H9 (cell line): ENCODE results near the gene GHITM. TPM values are rescaled to one million over a fixed set of nuclear protein-coding genes. Genes with fewer than 3 reads are reported as not detected.

ENCODE experiments used
- DNase-seq: peaks from one replicate; pipeline ENCODE4 v3.0.0-alpha.2; 2017
- H2AFZ ChIP-seq: one replicate; pipeline ENCODE4 v1.6.1; 2013; ENCODE audit warnings: mild to moderate bottlenecking, low read length, control low read depth, moderate library complexity
- H2AK5ac ChIP-seq: 2 replicates; pipeline ENCODE4 v1.6.1; 2013; ENCODE audit warnings: low read length, control low read depth, mixed read lengths; ENCODE audit not compliant: insufficient read length
- H2BK120ac ChIP-seq: one replicate; pipeline ENCODE4 v1.6.1; 2013; ENCODE audit warnings: low read depth, mild to moderate bottlenecking, low read length, control low read depth, inconsistent platforms; ENCODE audit not compliant: poor library complexity, severe bottlenecking
- H2BK12ac ChIP-seq: 2 replicates; pipeline ENCODE4 v1.6.1; 2013; ENCODE audit warnings: low read length, control low read depth, mixed read lengths, low read depth; ENCODE audit not compliant: insufficient read length
- H2BK15ac ChIP-seq: 2 replicates; pipeline ENCODE4 v1.6.1; 2013; ENCODE audit warnings: low read depth, low read length, control low read depth
- H2BK20ac ChIP-seq: one replicate; pipeline ENCODE4 v1.6.1; 2013; ENCODE audit warnings: low read depth, mild to moderate bottlenecking, low read length, control low read depth, inconsistent platforms; ENCODE audit not compliant: poor library complexity, severe bottlenecking
- H2BK5ac ChIP-seq: 2 replicates; pipeline ENCODE4 v1.6.1; 2013; ENCODE audit warnings: low read length, control low read depth, mixed read lengths; ENCODE audit not compliant: insufficient read length
- H3K14ac ChIP-seq: 2 replicates; pipeline ENCODE4 v1.6.1; 2013; ENCODE audit warnings: low read length, control low read depth; ENCODE audit not compliant: insufficient read depth
- H3K18ac ChIP-seq: 2 replicates; pipeline ENCODE4 v1.6.1; 2013; ENCODE audit warnings: low read depth, mild to moderate bottlenecking, mixed read lengths, low read length, control low read depth; ENCODE audit not compliant: insufficient read length
- H3K23ac ChIP-seq: 2 replicates; pipeline ENCODE4 v1.6.1; 2013; ENCODE audit warnings: low read length, control low read depth, mixed read lengths, low read depth; ENCODE audit not compliant: insufficient read length
- H3K23me2 ChIP-seq: 2 replicates; pipeline ENCODE4 v1.6.1; 2013; ENCODE audit warnings: low read depth, mild to moderate bottlenecking, mixed read lengths, low read length, control low read depth; ENCODE audit not compliant: insufficient read length, poor library complexity, severe bottlenecking
- H3K27ac ChIP-seq: 2 replicates; pipeline ENCODE4 v1.5.1; 2013; ENCODE audit warnings: low read length, control low read depth, mixed read lengths, low read depth; ENCODE audit not compliant: insufficient read length
- H3K27me3 ChIP-seq: 2 replicates; pipeline ENCODE4 v1.6.1; 2013; ENCODE audit warnings: low read length, control low read depth, inconsistent platforms; ENCODE audit not compliant: insufficient read depth
- H3K4ac ChIP-seq: 2 replicates; pipeline ENCODE4 v1.6.1; 2013; ENCODE audit warnings: low read depth, mild to moderate bottlenecking, control low read depth, inconsistent platforms, low read length, moderate library complexity
- H3K4me1 ChIP-seq: 2 replicates; pipeline ENCODE4 v1.6.1; 2013; ENCODE audit warnings: low read length, control low read depth, inconsistent platforms; ENCODE audit not compliant: insufficient read depth
- H3K4me2 ChIP-seq: 2 replicates; pipeline ENCODE4 v1.6.1; 2013; ENCODE audit warnings: low read length, control low read depth, mixed read lengths; ENCODE audit not compliant: insufficient read length, insufficient read depth
- H3K56ac ChIP-seq: 2 replicates; pipeline ENCODE4 v1.6.1; 2013; ENCODE audit warnings: low read depth, mild to moderate bottlenecking, mixed read lengths, low read length, control low read depth; ENCODE audit not compliant: insufficient read length
- H3K79me1 ChIP-seq: 2 replicates; pipeline ENCODE4 v1.6.1; 2013; ENCODE audit warnings: low read depth, mild to moderate bottlenecking, moderate library complexity, low read length, control low read depth, inconsistent platforms; ENCODE audit not compliant: insufficient read depth, poor library complexity, severe bottlenecking
- H3K79me2 ChIP-seq: 2 replicates; pipeline ENCODE4 v1.6.1; 2013; ENCODE audit warnings: low read length, control low read depth, inconsistent platforms; ENCODE audit not compliant: insufficient read depth
- H3K9ac ChIP-seq: 2 replicates; pipeline ENCODE4 v1.6.1; 2013; ENCODE audit warnings: low read length, control low read depth, mixed read lengths; ENCODE audit not compliant: insufficient read length; ENCODE audit errors: extremely low read depth
- H3K9me3 ChIP-seq: one replicate; pipeline ENCODE4 v1.6.1; 2013; ENCODE audit warnings: low read depth, low read length, inconsistent platforms; ENCODE audit not compliant: control insufficient read depth
- H3T11ph ChIP-seq: one replicate; pipeline ENCODE4 v1.6.1; 2013; ENCODE audit warnings: mild to moderate bottlenecking, low read length, control low read depth, inconsistent platforms
- H4K20me1 ChIP-seq: one replicate; pipeline ENCODE4 v1.6.1; 2013; ENCODE audit not compliant: control insufficient read depth, insufficient read length, insufficient read depth
- H4K5ac ChIP-seq: 2 replicates; pipeline ENCODE4 v1.6.1; 2013; ENCODE audit warnings: low read depth, mild to moderate bottlenecking, mixed read lengths, low read length, control low read depth; ENCODE audit not compliant: insufficient read length
- H4K8ac ChIP-seq: replicated peaks from 2 replicates; pipeline ENCODE4 v1.6.1; 2013; ENCODE audit warnings: low read length, control low read depth, mixed read lengths, low read depth; ENCODE audit not compliant: insufficient read length
- H4K91ac ChIP-seq: 2 replicates; pipeline ENCODE4 v1.6.1; 2013; ENCODE audit warnings: low read depth, mild to moderate bottlenecking, moderate library complexity, mixed read lengths, low read length, control low read depth; ENCODE audit not compliant: insufficient read length
- H3K27ac Mint-ChIP-seq, 3 experiments: 2 replicates in 2 of 3; 3 replicates in 1 of 3; pipeline ENCODE4 v1.8.0; 2020 to 2021; ENCODE audit warnings: mixed read lengths in 3 of 3, mild to moderate bottlenecking in 1 of 3, moderate library complexity in 1 of 3
- H3K27me3 Mint-ChIP-seq: 2 replicates; pipeline ENCODE4 v1.8.0; 2021; ENCODE audit warnings: low read depth, mild to moderate bottlenecking, moderate library complexity, mixed read lengths
- H3K36me3 Mint-ChIP-seq, 3 experiments: 2 replicates in 2 of 3; 3 replicates in 1 of 3; pipeline ENCODE4 v1.8.0; 2020 to 2021; ENCODE audit warnings: low read depth in 3 of 3, mixed read lengths in 3 of 3; ENCODE audit not compliant: insufficient read depth in 1 of 3
- H3K4me1 Mint-ChIP-seq, 2 experiments: 2 replicates each; pipeline ENCODE4 v1.8.0; 2020; ENCODE audit warnings: mixed read lengths in 2 of 2
- H3K4me3 Mint-ChIP-seq, 2 experiments: 2 replicates in 1 of 2; 3 replicates in 1 of 2; pipeline ENCODE4 v1.8.0; 2020 to 2021; ENCODE audit warnings: mild to moderate bottlenecking in 2 of 2, mixed read lengths in 2 of 2, moderate library complexity in 1 of 2
- H3K9me3 Mint-ChIP-seq, 2 experiments: 2 replicates in 1 of 2; 3 replicates in 1 of 2; pipeline ENCODE4 v1.8.0; 2020; ENCODE audit warnings: mild to moderate bottlenecking in 2 of 2, mixed read lengths in 2 of 2, moderate library complexity in 1 of 2
- CTCF ChIP-seq: fragments of 200-600 bp; sonication (generic); conservative IDR thresholded peaks from 3 replicates; pipeline ENCODE4 v1.8.0; 2021; ENCODE audit warnings: antibody characterized with exemption, mild to moderate bottlenecking
- WGBS: extraction: QIAGEN DNeasy Blood & Tissue Kit; methylation state at CpG from one replicate; pipeline ENCODE4 v1.1.7; 2013; ENCODE audit warnings: missing lambda C conversion rate, low lambda C conversion rate, mixed read lengths; ENCODE audit not compliant: insufficient read length; ENCODE audit errors: extremely low coverage; 5-methylcytosine and 5-hydroxymethylcytosine counted together
- total RNA-seq: library from RNA; stranded (reverse); gene quantifications from 2 replicates; pipeline ENCODE4 v1.2.1, GENCODE V29; 2021

Gene GHITM
- total RNA-seq, 1 experiment from 2014 or later: 95.6 TPM

DNA sequence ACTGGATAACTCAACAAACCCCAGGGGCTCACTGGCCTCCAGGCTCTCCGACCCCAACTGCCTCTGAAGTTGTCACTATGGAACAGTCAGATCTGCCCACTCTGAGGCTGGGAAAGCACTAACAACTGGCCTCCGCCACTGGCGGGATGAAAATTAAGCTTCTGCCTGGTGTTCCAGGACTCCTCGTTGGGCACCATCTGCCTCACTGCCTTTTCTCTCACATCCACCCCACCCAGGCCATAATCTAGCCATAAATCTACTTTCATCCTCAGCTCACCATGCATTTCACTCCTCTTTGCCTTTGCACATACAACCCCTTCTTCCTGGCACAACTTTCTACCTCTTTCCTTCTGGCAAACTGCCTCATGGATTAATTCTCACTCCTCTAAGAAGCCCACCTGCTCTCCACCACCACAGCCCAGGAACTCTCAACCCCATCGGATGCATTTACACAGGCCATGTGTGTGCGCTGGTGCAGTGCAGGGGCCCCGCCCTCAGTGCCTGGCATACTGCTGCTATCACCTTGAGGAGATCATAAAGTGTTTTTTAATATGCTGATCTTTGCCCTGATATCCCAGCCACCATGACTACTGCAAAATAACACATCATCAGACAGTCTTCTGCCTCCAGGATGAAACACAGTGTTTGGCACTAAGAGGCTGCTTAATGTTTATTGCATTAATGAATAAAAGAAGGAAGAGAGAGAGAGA, 59.1 kb downstream of the GHITM start:
- Histone ChIP-seq H2BK15ac (no peak overlapping the region), H3K79me1 (no peaks in the 10 kb centered on the region), H2BK120ac (no peak overlapping the region), H3K4ac (no peak overlapping the region), H3K4me1 (no peaks in the 10 kb centered on the region; the same call in 1 of the 2 replicates), H3K79me2 (no peaks in the 10 kb centered on the region), H3K23ac (no peak overlapping the region), H3K14ac (no peak overlapping the region), H3K23me2 (peaks cover 12% of the 10 kb centered on the region), H3K27me3 (peaks cover 17% of the 10 kb centered on the region), H3K4me2 (no peak overlapping the region), H2BK5ac (no peak overlapping the region), H4K8ac (no peak overlapping the region), H2AFZ (no peak overlapping the region), H3K9me3 (no peaks in the 10 kb centered on the region), H2BK20ac (no peak overlapping the region), H3K9ac (no peak overlapping the region), H3T11ph (no peak overlapping the region), H3K18ac (no peak overlapping the region), H4K91ac (no peak overlapping the region), H4K5ac (no peak overlapping the region), H3K27ac (no peak overlapping the region), H3K56ac (no peak overlapping the region), H2BK12ac (no peak overlapping the region), H4K20me1 (no peaks in the 10 kb centered on the region), H2AK5ac (no peak overlapping the region)
- DNase-seq: no peak
- Mint-ChIP-seq H3K4me1 (peaks cover 7 to 9% of the 10 kb centered on the region in 2 experiments), H3K36me3 (peaks cover 0 to 2% (median 0%) of the 10 kb centered on the region in 3 experiments; a peak in 3 of 7 replicates), H3K27me3 (peaks cover 39% of the 10 kb centered on the region), H3K9me3 (no peaks in the 10 kb centered on the region), H3K27ac (no peak overlapping the region), H3K4me3 (no peak overlapping the region; a peak in 1 of 5 replicates)
- TF ChIP-seq CTCF: no peak
- no CpG with 5 or more reads among the region's 7 CpGs for WGBS
